ENCODE results near the gene CTDSP1. TPM values are rescaled to one million over a fixed set of nuclear protein-coding genes. Genes with fewer than 3 reads are reported as not detected.

Gene CTDSP1
- total and polyA plus RNA-seq, 8 donors = 54.2 to 90.8 (median 76.3) TPM

GRCh38 chr2:218397463-218397819 lies 2.2 kb upstream of the CTDSP1 start:
- Histone ChIP-seq H3K4me1 (peaks cover 15 to 18% (median 16%) of the 10 kb centered on the region in 3 donors), H3K27me3 (no peaks in the 10 kb centered on the region), H3K4me3 (peak overlapping the region; percentile 15 to 98 (median 88)), H3K9me3 (no peaks in the 10 kb centered on the region), H3K36me3 (peaks cover 0 to 9% (median 0%) of the 10 kb centered on the region in 3 donors), H3K27ac (peak overlapping the region; percentile 95 to 100 (median 98))
- no peak for FAIRE-seq
- intact Hi-C loops (cut with DNase I) = loop anchor here in 1 of 3 donors (10.0 kb wide), 1 partner anchor 123 kb away; the partner anchor contains the start of genes AAMP and PNKD
- WGBS, 2 donors = 4 to 5% methylated on average over 12 of the region's 12 CpGs
- no peak for DNase-seq
- no peak for TF ChIP-seq CTCF (IDR thresholded peaks at IDR 0.05)
- ATAC-seq = no peak

GRCh38 chr2:218397820-218398436 lies 1.7 kb upstream of the CTDSP1 start:
- Histone ChIP-seq H3K9me3 (no peaks in the 10 kb centered on the region), H3K27ac (peak overlapping the region; percentile 95 to 100 (median 98)), H3K4me1 (peaks cover 15 to 18% (median 16%) of the 10 kb centered on the region in 3 donors), H3K27me3 (no peaks in the 10 kb centered on the region), H3K36me3 (peaks cover 0 to 14% (median 0%) of the 10 kb centered on the region in 3 donors), H3K4me3 (peak overlapping the region; percentile 15 to 98 (median 88))
- intact Hi-C loops (cut with DNase I) = loop anchor here in 1 of 3 donors (10.0 kb wide), 1 partner anchor 123 kb away; the partner anchor contains the start of genes AAMP and PNKD
- ATAC-seq (peak; percentile 14 to 33 (median 22)), DNase-seq (peak; percentile 76 to 90 (median 82)), FAIRE-seq (no peak)
- TF ChIP-seq CTCF (IDR thresholded peaks at IDR 0.05) = no peak
- WGBS, 2 donors = 1% methylated on average over 32 to 35 of the region's 35 CpGs

GRCh38 chr2:218398437-218399390 lies 954 bp upstream of the CTDSP1 start:
- TF ChIP-seq CTCF (IDR thresholded peaks at IDR 0.05) = no peak
- peak overlapping the region; percentile 35 to 98 (median 88) for H3K4me3 ChIP-seq
- ATAC-seq (peak; percentile 7 to 39 (median 31)), FAIRE-seq (no peak), DNase-seq (peak; percentile 70 to 89 (median 76))
- no peaks in the 10 kb centered on the region for H3K27me3 ChIP-seq
- peaks cover 0 to 22% (median 2%) of the 10 kb centered on the region in 3 donors for H3K36me3 ChIP-seq
- no peaks in the 10 kb centered on the region for H3K9me3 ChIP-seq
- H3K4me1 ChIP-seq = peaks cover 15 to 18% (median 16%) of the 10 kb centered on the region in 3 donors
- intact Hi-C loops (cut with DNase I) = loop anchor here in 1 of 3 donors (10.0 kb wide), 1 partner anchor 124 kb away; the partner anchor contains the start of genes AAMP and PNKD
- peak overlapping the region; percentile 95 to 100 (median 98) for H3K27ac ChIP-seq
- 6 to 10% methylated on average over 63 to 94 of the region's 95 CpGs for WGBS, 2 donors

GRCh38 chr2:218400167-218400929 lies 680 bp downstream of the CTDSP1 start:
- FAIRE-seq (no peak), DNase-seq (peak; percentile 50 to 87 (median 66)), ATAC-seq (peak in 2 of 4 donors; percentile 1 to 3)
- no peak for TF ChIP-seq CTCF (IDR thresholded peaks at IDR 0.05)
- Histone ChIP-seq H3K27ac (peak overlapping the region; percentile 95 to 100 (median 98)), H3K9me3 (no peaks in the 10 kb centered on the region), H3K27me3 (no peaks in the 10 kb centered on the region), H3K4me1 (peaks cover 15 to 19% (median 15%) of the 10 kb centered on the region in 3 donors), H3K4me3 (peak overlapping the region; percentile 80 to 98 (median 90)), H3K36me3 (peaks cover 0 to 37% (median 13%) of the 10 kb centered on the region in 3 donors)
- 0 to 2% methylated on average over 46 to 63 of the region's 63 CpGs for WGBS, 2 donors
- intact Hi-C loops (cut with DNase I) = loop anchor here in 1 of 3 donors (10.0 kb wide), 1 partner anchor 254 kb away; the partner anchor contains the start of genes BCS1L and ZNF142

Measured in pancreas (tissue), 10 donors.